Neural crest cell (in vitro differentiated cells): ENCODE results near the gene ZRANB2. TPM values are rescaled to one million over a fixed set of nuclear protein-coding genes. Genes with fewer than 3 reads are reported as not detected.
A peak's percentile ranks its signal among the peaks of the same experiment; 100 is the strongest.

Experiments
- DNase-seq: peaks from one replicate; pipeline ENCODE4 v3.0.0; 2021; ENCODE audit warnings: low read depth, mixed read lengths, low spot score
- H3K27ac Mint-ChIP-seq: one replicate; pipeline ENCODE4 v1.8.0; 2021; ENCODE audit warnings: mild to moderate bottlenecking, mixed read lengths; ENCODE audit not compliant: unreplicated experiment
- H3K27me3 Mint-ChIP-seq: 2 replicates; pipeline ENCODE4 v1.8.0; 2021; ENCODE audit warnings: low read depth, mild to moderate bottlenecking, mixed read lengths
- H3K36me3 Mint-ChIP-seq: 2 replicates; pipeline ENCODE4 v1.8.0; 2021; ENCODE audit warnings: low read depth, mild to moderate bottlenecking, mixed read lengths
- H3K4me1 Mint-ChIP-seq: 2 replicates; pipeline ENCODE4 v1.8.0; 2021; ENCODE audit warnings: mixed read lengths
- H3K4me3 Mint-ChIP-seq: one replicate; pipeline ENCODE4 v1.8.0; 2021; ENCODE audit warnings: mild to moderate bottlenecking, mixed read lengths
- H3K9me3 Mint-ChIP-seq: 2 replicates; pipeline ENCODE4 v1.8.0; 2021; ENCODE audit warnings: mixed read lengths
- CTCF ChIP-seq: fragments of 200-600 bp; sonication (generic); conservative IDR thresholded peaks from 2 replicates; pipeline ENCODE4 v1.5.0; 2021; ENCODE audit warnings: antibody characterized with exemption, mild to moderate bottlenecking
- total RNA-seq: library from RNA; stranded (reverse); gene quantifications from 2 replicates; pipeline ENCODE4 v1.2.1, GENCODE V29; 2021

Gene ZRANB2
- total RNA-seq, 1 donor from 2014 or later: 113 TPM

GRCh38 chr1:71049951-71050598 lies 30.8 kb downstream of the ZRANB2 start:
- DNase-seq: peak; percentile 31
- Mint-ChIP-seq H3K27ac (no peak overlapping the region), H3K4me3 (peak overlapping the region; percentile 4), H3K36me3 (peaks cover 2% of the 10 kb centered on the region), H3K4me1 (peaks cover 7% of the 10 kb centered on the region), H3K27me3 (peaks cover 70% of the 10 kb centered on the region), H3K9me3 (no peaks in the 10 kb centered on the region)
- peak; percentile 90 for TF ChIP-seq CTCF

GRCh38 chr1:71047635-71048607 lies 32.9 kb downstream of the ZRANB2 start, which contains the start of gene PTGER3:
TSS of gene PTGER3 (minus strand) at chr1:71047816. CDS start at chr1:71047577, 239 bp downstream.
- TF ChIP-seq CTCF: no peak
- peak within 1 kb of the TSS; percentile 81 for H3K4me3 Mint-ChIP-seq

GRCh38 chr1:71046891-71047634 lies 33.8 kb downstream of the ZRANB2 start:
- no peaks in the 10 kb centered on the region for H3K9me3 Mint-ChIP-seq
- TF ChIP-seq CTCF: no peak
- peaks cover 2% of the 10 kb centered on the region for H3K36me3 Mint-ChIP-seq
- peaks cover 7% of the 10 kb centered on the region for H3K4me1 Mint-ChIP-seq
- no peak overlapping the region for H3K27ac Mint-ChIP-seq
- DNase-seq: no peak
- H3K27me3 Mint-ChIP-seq: peaks cover 80% of the 10 kb centered on the region
- peak overlapping the region; percentile 81 for H3K4me3 Mint-ChIP-seq

More at GRCh38 chr1:71047635-71048607, 32.9 kb downstream of the ZRANB2 start, which contains the start of gene PTGER3:
- no peaks in the 10 kb centered on the region for H3K9me3 Mint-ChIP-seq
- H3K4me1 Mint-ChIP-seq: peaks cover 7% of the 10 kb centered on the region
- peak; percentile 49 for DNase-seq
- peaks cover 80% of the 10 kb centered on the region for H3K27me3 Mint-ChIP-seq
- peaks cover 2% of the 10 kb centered on the region for H3K36me3 Mint-ChIP-seq
- no peak within 1 kb of the TSS for H3K27ac Mint-ChIP-seq

DNA sequence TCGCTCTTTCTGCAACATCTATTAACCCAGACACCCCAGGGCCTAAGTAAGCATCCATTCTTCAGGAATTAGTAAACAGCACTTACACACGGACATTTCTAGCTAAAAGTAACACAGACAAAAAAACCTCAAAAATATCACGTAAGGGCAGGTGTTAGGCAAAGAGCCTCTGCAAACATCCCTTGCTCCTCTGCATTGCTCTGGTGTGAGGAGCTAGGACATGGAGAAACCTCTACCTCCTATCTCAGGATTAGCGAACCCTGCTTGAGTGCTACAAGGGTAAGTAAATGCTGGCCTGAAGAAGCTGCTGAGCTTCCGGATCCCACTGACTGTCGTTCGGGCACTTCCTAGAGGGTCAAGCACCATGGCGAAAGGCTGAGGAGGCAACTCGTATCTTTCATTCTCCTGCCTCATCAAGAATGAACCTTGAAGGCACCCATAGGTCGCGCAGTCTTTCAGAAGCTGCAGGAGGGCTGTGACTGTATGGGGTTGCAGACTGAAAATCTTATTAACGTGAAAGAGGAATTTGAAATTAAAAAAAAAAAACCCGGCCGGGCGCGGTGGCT lies 35.3 kb downstream of the ZRANB2 start:
- Mint-ChIP-seq H3K9me3 (no peaks in the 10 kb centered on the region), H3K4me3 (peak overlapping the region; percentile 50), H3K27ac (no peak overlapping the region), H3K27me3 (peaks cover 85% of the 10 kb centered on the region), H3K36me3 (peaks cover 2% of the 10 kb centered on the region), H3K4me1 (peaks cover 7% of the 10 kb centered on the region)
- no peak for DNase-seq
- TF ChIP-seq CTCF: no peak

DNA sequence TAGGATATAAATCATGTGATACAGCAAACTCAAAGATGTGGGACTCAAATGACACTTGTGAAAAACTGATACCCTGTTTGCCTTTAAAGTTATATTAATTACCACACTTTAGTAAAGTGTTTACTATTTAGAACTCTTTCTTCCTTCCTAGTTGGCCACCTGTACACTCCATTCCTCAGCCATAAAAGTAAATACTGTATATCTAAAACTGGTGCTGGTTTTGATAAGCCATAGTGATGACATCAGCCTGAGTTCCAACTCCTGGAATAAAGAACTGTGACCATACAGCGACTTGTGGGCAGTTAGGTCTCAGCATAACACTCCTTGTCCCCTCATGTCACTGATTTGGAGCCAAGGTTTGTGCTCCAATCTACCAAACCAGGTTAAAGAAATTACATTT lies 36.0 kb downstream of the ZRANB2 start:
- H3K4me1 Mint-ChIP-seq: peaks cover 7% of the 10 kb centered on the region
- no peak overlapping the region for H3K27ac Mint-ChIP-seq
- TF ChIP-seq CTCF: no peak
- DNase-seq: no peak
- peaks cover 83% of the 10 kb centered on the region for H3K27me3 Mint-ChIP-seq
- no peak overlapping the region for H3K4me3 Mint-ChIP-seq
- peaks cover 2% of the 10 kb centered on the region for H3K36me3 Mint-ChIP-seq
- H3K9me3 Mint-ChIP-seq: no peaks in the 10 kb centered on the region
